Right cardiac atrium (tissue), 5 donors: ENCODE measurements around the gene FRMD1. TPM values are rescaled to one million over a fixed set of nuclear protein-coding genes. Genes with fewer than 3 reads are reported as not detected.
A peak's percentile ranks its signal among the peaks of the same experiment; 100 is the strongest.

Experiments
- ATAC-seq, 2 donors: fragments of 200-7000 bp; cut with Tn5 transposase; one replicate each; pipeline versions ENCODE4 v1.8.0 to v1.9.1; 2020; ENCODE audit warnings: moderate library complexity in 2 of 2, mild to moderate bottlenecking in 1 of 2
- DNase-seq, 3 donors: peaks; one replicate each; pipeline ENCODE4 v3.0.0-alpha.2; 2020
- H3K27ac ChIP-seq: one replicate; pipeline ENCODE4 v1.5.1; 2013; ENCODE audit warnings: mild to moderate bottlenecking, low read length, control low read depth, moderate library complexity
- H3K27me3 ChIP-seq: one replicate; pipeline ENCODE4 v1.6.1; 2013; ENCODE audit not compliant: control insufficient read depth, insufficient read depth
- H3K4me1 ChIP-seq: one replicate; pipeline ENCODE4 v1.6.1; 2013; ENCODE audit warnings: low read length; ENCODE audit not compliant: control insufficient read depth, insufficient read depth
- H3K4me3 ChIP-seq: one replicate; pipeline ENCODE4 v1.5.1; 2013; ENCODE audit warnings: low read length, control low read depth
- H3K9me3 ChIP-seq: one replicate; pipeline ENCODE4 v1.6.1; 2013; ENCODE audit warnings: low read length; ENCODE audit not compliant: control insufficient read depth
- WGBS: extraction: QIAGEN DNeasy Blood & Tissue Kit; methylation state at CpG from one replicate; pipeline ENCODE4 v1.1.7; 2013; 5-methylcytosine and 5-hydroxymethylcytosine counted together
- intact Hi-C, 4 donors: fragments of 100-400 bp; cut with DNase I; formaldehyde crosslinking; loops; one replicate each; pipeline versions ENCODE4 v1.11.0 to v1.14.0; 2022 to 2023
- polyA plus RNA-seq: library from polyadenylated mRNA; stranded (reverse); fragments of 200-250 nt; gene quantifications from one replicate; pipeline ENCODE4 v1.2.3, GENCODE V29; 2013
- total RNA-seq, 4 donors: library from RNA; stranded (reverse); fragmentation: NEBNext Ultra II Directional; extraction: Animal tissue kit (Norgen Biotek cat#: 25700); gene quantifications; one replicate each; pipeline ENCODE4 v1.2.1, GENCODE V29; 2021
- donor health status: healthy with polysubstance abuse.
- donor health status: DM: no; HTN: yes; CAD: no.
- donor health status: DM: no; HTN: no; CAD: no.
- donor health status: DM: no; HTN: yes; CAD: no; lungs with severe emphysema.
- donor health status: DM: yes; HTN: yes; CAD: no.

Gene FRMD1
- total and polyA plus RNA-seq, 5 donors: 0.07 to 0.31 TPM; not detected in 3

DNA sequence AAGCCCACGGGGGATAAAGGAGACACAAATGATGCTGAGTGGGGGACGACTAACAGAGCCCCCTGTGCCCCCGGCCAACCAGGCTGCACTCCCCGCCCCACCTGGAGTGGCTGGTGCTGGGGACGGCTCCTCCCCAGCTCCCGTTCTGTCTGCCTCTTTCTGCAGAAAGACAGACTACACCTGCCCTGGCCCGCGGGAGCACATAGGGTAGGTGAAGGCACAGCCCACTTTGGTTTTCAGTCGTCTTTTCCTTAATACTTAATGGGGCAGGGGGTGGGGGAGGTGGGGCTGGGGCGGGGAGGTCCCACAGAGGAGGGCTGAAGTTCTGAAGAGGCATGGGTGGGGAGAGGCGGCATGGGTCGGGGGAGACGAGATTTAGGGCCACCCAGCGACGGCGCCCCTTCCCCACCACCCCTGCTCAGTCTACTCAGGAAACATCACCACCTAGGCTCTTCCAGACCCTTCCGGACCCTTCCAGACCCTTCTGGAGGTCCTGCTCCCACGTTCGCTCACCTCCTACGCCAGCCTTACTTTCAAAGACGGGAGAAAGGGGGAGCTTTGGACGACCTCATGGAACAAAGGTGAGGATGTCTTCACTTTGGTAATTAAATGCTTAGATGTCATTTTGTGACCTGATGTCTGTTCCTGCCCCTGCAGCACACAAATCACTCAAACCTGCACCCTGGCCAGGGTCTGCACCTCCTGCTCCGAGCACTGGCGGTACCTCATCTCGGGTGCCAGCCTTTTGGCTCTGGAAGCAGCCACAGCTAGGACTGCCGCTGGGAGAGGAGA lies 21.2 kb upstream of the FRMD1 start:
- H3K27ac ChIP-seq: no peak overlapping the region
- ATAC-seq (no peak), DNase-seq (peak in 1 of 3 donors; percentile 16)
- intact Hi-C loops: no loop called here
- H3K4me3 ChIP-seq: no peak overlapping the region
- H3K27me3 ChIP-seq: no peaks in the 10 kb centered on the region
- 89% methylated on average over 26 of the region's 26 CpGs for WGBS
- H3K4me1 ChIP-seq: no peaks in the 10 kb centered on the region
- no peaks in the 10 kb centered on the region for H3K9me3 ChIP-seq

GRCh38 chr6:168099201-168100010 lies 20.4 kb upstream of the FRMD1 start:
- DNase-seq (peak in 2 of 3 donors; percentile 9 to 20), ATAC-seq (no peak)

GRCh38 chr6:168098431-168098861 lies 19.4 kb upstream of the FRMD1 start:
- intact Hi-C loops: no loop called here
- H3K4me3 ChIP-seq: no peak overlapping the region
- no peak overlapping the region for H3K27ac ChIP-seq
- 94% methylated on average over 13 of the region's 13 CpGs for WGBS
- no peaks in the 10 kb centered on the region for H3K4me1 ChIP-seq
- DNase-seq (peak in 2 of 3 donors; percentile 31 to 44), ATAC-seq (no peak)
- H3K27me3 ChIP-seq: no peaks in the 10 kb centered on the region
- no peaks in the 10 kb centered on the region for H3K9me3 ChIP-seq

More at GRCh38 chr6:168099201-168100010, 20.4 kb upstream of the FRMD1 start:
- no peaks in the 10 kb centered on the region for H3K27me3 ChIP-seq
- 66% methylated on average over 23 of the region's 23 CpGs for WGBS
- no peak overlapping the region for H3K4me3 ChIP-seq
- H3K9me3 ChIP-seq: no peaks in the 10 kb centered on the region
- no peak overlapping the region for H3K27ac ChIP-seq
- no peaks in the 10 kb centered on the region for H3K4me1 ChIP-seq
- intact Hi-C loops: no loop called here

DNA sequence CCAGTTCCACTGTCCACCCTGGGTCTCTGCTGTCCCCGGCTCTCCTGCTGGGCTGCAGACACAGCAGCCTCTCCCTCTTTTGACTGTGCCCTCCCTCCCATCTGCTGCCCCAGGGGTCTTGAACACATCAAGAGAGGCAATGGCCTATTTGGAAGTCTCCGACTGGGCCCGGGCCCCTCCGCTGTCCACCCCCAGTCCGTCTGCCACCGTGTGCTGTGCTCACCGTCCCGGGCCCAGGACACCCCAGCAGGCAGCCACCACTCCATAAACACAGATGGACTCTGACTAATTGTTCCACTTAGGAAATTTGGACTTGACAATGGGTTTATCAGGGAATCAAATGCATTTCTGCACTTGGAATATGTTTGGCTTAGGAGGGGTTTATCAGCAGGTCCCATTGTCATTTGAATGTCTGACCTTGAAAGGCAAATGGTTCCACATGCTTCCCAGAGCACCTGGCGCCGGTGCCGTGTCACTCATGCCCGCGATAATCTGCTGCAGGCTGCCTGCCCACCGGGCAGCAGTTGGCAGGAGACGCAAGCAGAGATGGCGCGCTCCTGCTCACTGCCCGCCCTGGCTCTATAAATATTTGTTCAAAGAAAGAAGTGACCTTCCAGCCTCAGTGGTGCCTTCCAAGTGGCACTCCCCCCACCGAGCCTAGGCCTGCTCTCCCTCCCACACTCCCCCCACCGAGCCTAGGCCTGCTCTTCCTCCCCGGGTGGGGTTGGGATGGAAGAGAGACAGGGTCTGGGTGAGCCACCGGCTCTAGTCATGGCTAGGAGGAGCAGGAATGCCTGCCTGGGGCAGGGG lies 18.8 kb upstream of the FRMD1 start:
- no peak overlapping the region for H3K4me3 ChIP-seq
- H3K27ac ChIP-seq: no peak overlapping the region
- 84% methylated on average over 22 of the region's 22 CpGs for WGBS
- H3K4me1 ChIP-seq: no peaks in the 10 kb centered on the region
- no peaks in the 10 kb centered on the region for H3K9me3 ChIP-seq
- ATAC-seq: peak; percentile 43 to 54
- peak; percentile 33 to 68 (median 35) for DNase-seq
- intact Hi-C loops: no loop called here
- no peaks in the 10 kb centered on the region for H3K27me3 ChIP-seq

GRCh38 chr6:168097221-168097620 lies 18.2 kb upstream of the FRMD1 start:
- no peak overlapping the region for H3K4me3 ChIP-seq
- ATAC-seq (no peak), DNase-seq (peak in 2 of 3 donors; percentile 34)
- H3K4me1 ChIP-seq: no peaks in the 10 kb centered on the region
- no peaks in the 10 kb centered on the region for H3K9me3 ChIP-seq
- intact Hi-C loops: no loop called here
- no peaks in the 10 kb centered on the region for H3K27me3 ChIP-seq
- H3K27ac ChIP-seq: no peak overlapping the region
- 96% methylated on average over 10 of the region's 10 CpGs for WGBS

DNA sequence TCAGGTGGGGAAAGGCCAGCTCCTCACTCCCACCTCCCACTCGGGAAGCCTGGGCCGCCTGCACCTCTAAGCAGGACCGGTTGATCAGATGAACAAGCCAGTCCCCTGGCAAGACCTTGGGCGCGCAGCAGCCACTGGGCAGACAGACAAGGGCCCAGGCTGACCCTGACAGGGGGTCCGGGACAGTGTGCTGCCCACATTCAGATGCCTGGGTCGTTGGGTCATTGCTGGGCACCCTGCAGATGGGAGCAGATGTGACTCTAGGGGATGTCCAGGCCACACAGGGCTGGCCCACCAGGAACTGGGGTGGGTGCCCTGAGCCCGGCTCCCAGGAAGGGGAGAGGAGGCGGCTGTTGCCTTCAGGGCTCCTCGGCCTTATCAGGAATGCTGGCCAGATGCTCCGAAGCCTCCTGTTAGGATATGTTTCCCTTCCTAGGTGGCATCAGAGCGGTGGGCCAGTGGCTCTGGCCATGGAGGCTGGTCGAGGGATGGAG lies 17.3 kb upstream of the FRMD1 start:
- no peak overlapping the region for H3K4me3 ChIP-seq
- H3K9me3 ChIP-seq: no peaks in the 10 kb centered on the region
- H3K27me3 ChIP-seq: no peaks in the 10 kb centered on the region
- H3K4me1 ChIP-seq: no peaks in the 10 kb centered on the region
- ATAC-seq: no peak
- no peak overlapping the region for H3K27ac ChIP-seq
- intact Hi-C loops: no loop called here
- DNase-seq: peak in 2 of 3 donors; percentile 21 to 41
- WGBS: 78% methylated on average over 13 of the region's 13 CpGs

DNA sequence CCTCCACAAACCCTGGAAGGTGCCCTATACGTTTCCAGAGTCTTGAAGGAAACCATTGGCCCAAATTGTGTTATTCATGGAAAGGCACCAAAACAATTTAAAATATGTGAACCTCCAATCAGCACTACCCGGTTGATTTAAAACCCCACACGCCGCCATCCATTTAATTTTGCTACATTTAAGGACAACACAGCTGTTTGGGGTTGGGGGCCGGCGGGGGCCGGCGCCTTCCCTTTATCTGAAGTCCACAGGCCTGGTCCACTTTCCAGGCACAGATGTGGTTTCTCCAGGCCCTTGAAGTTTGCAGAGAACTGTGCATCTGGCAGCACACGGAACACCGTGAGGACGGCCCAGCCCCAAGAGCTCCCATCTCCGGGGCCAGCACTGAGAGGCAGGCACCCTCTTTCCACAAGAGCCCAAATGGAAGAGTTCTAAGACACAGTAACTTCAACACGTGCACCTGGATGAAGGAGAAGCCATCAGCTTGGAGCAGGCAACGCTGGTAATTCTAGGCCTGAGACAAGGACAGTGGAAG lies 16.8 kb upstream of the FRMD1 start:
- Histone ChIP-seq H3K27me3 (no peaks in the 10 kb centered on the region), H3K9me3 (no peaks in the 10 kb centered on the region), H3K27ac (no peak overlapping the region), H3K4me1 (no peaks in the 10 kb centered on the region), H3K4me3 (no peak overlapping the region)
- intact Hi-C loops: no loop called here
- WGBS: 86% methylated on average over 14 of the region's 14 CpGs
- ATAC-seq: no peak
- peak in 1 of 3 donors; percentile 3 for DNase-seq

DNA sequence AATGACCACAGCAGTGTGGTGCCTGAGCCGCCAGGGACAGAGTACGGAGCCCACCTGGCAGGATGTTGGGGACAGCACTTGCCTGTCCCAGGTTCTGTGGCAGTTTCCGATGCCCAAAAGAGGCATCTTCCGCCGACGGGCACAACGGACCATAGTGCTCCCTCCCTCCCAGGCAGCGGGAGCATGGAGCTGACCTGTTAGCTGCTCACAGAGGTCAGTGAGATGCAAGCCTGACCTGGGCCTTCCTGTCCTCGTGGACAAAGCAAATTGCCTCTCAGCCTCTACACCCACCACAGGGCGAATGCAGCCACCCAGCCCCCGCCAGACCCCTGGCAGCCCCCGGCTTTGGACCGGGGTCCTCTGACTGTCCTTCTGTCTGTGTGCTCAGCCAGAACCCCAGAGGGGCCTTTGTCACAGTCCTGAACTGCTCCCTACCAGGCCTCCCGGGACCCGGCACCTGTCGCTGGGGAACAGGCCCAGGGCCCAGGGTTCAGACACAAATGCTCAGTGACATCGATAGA lies 16.2 kb upstream of the FRMD1 start:
- H3K27me3 ChIP-seq: no peaks in the 10 kb centered on the region
- no peaks in the 10 kb centered on the region for H3K4me1 ChIP-seq
- no peaks in the 10 kb centered on the region for H3K9me3 ChIP-seq
- intact Hi-C loops: no loop called here
- 91% methylated on average over 17 of the region's 17 CpGs for WGBS
- DNase-seq (peak in 2 of 3 donors; percentile 13 to 37), ATAC-seq (no peak)
- H3K27ac ChIP-seq: no peak overlapping the region
- H3K4me3 ChIP-seq: no peak overlapping the region

DNA sequence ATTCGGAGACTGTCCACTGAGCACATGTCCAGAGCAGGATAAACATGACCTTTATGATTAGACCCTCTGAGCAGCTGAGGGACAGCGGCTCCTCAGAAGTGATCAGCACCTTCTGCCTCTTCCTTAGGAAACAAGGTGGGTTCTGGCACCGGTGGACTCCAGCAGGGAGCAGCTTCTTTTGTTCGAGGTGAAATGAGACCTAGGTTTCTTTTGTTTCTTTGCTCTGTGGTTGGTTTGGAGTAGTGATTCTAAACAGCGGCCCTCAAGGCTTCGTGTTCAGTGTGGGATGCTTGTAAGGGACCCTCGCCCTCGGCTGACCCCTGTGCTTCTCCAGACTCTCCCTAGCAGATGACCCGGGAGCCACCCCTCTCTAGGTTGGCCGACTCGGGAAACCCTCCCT lies 14.6 kb upstream of the FRMD1 start:
- intact Hi-C loops: no loop called here
- DNase-seq (peak in 2 of 3 donors; percentile 12 to 26), ATAC-seq (no peak)
- no peak overlapping the region for H3K4me3 ChIP-seq
- no peaks in the 10 kb centered on the region for H3K4me1 ChIP-seq
- H3K27me3 ChIP-seq: no peaks in the 10 kb centered on the region
- WGBS: 83% methylated on average over 11 of the region's 11 CpGs
- no peak overlapping the region for H3K27ac ChIP-seq
- no peaks in the 10 kb centered on the region for H3K9me3 ChIP-seq

- peak in 1 of 3 donors; percentile 37 for DNase-seq
- ATAC-seq: no peak
- intact Hi-C loops: no loop called here
Measured at GRCh38 chr6:168093071-168093505, 14.1 kb upstream of the FRMD1 start.

More at GRCh38 chr6:168093071-168093505, 14.1 kb upstream of the FRMD1 start:
- H3K27me3 ChIP-seq: no peaks in the 10 kb centered on the region
- no peak overlapping the region for H3K27ac ChIP-seq
- WGBS: 72% methylated on average over 12 of the region's 12 CpGs
- no peaks in the 10 kb centered on the region for H3K4me1 ChIP-seq
- no peak overlapping the region for H3K4me3 ChIP-seq
- no peaks in the 10 kb centered on the region for H3K9me3 ChIP-seq
